Measurements from ENCODE around the gene LDB3.

Gene LDB3

DNA sequence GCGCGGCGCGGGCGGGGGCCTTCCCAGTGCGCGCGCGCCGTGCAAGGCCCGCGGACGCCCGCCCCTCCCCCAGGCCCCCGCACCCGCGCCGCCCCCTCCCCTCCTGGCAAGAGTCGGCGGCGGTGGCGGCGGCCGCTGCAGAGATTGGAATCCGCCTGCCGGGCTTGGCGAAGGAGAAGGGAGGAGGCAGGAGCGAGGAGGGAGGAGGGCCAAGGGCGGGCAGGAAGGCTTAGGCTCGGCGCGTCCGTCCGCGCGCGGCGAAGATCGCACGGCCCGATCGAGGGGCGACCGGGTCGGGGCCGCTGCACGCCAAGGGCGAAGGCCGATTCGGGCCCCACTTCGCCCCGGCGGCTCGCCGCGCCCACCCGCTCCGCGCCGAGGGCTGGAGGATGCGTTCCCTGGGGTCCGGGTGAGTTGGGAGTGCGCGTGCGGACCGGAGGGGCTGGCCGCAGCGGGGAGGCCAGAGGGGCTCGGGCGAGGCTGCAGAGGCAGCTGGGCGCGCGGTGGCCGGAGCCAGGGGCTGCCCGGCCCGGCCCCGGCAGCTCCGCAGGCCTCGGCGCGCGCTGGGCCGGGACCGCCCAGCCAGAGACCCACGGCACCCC, 88.3 kb downstream of the LDB3 start, which contains the start of gene BMPR1A:
TSS of gene BMPR1A (plus strand) at position 109 of the 602 bp plus-strand sequence. CDS start 119,400 bp downstream, outside the sequence.
- H3K27me3 ChIP-seq (ENCODE audit: insufficient read depth, low read length), result no peaks in the 10 kb centered on the region
- H3F3A ChIP-seq (ENCODE audit: insufficient read depth, low read length), result no peaks in the 10 kb centered on the region
- H3K27ac ChIP-seq (ENCODE audit: low read depth, low read length, poor library complexity, severe bottlenecking), result peak within 1 kb of the TSS; percentile 42
- H3K9ac ChIP-seq (ENCODE audit: low read length), result peak within 1 kb of the TSS; percentile 87
- H2AFZ ChIP-seq (ENCODE audit: low read length), result no peak within 1 kb of the TSS
- no peaks in the 10 kb centered on the region for H3K79me2 ChIP-seq (ENCODE audit: insufficient read depth, low read length)
- H3K36me3 ChIP-seq (ENCODE audit: insufficient read depth, low read length), result no peaks in the 10 kb centered on the region; the same call in 1 of the 2 replicates
- H3K9me3 ChIP-seq (ENCODE audit: low read length), result no peaks in the 10 kb centered on the region
- H3K4me3 ChIP-seq (ENCODE audit: low read depth, low read length, poor library complexity, severe bottlenecking), result peak within 1 kb of the TSS; percentile 79
- no peaks in the 10 kb centered on the region for H3K9me2 ChIP-seq (ENCODE audit: low read depth, low read length)
- H3K4me1 ChIP-seq (ENCODE audit: insufficient read depth, low read length, severe bottlenecking), result peaks cover 36% of the 10 kb centered on the region
- no peak for TF ChIP-seq EZH2 (IDR thresholded peaks at IDR 0.05; ENCODE audit: borderline replicate concordance, low read length)
- TF ChIP-seq, protein P1, sequence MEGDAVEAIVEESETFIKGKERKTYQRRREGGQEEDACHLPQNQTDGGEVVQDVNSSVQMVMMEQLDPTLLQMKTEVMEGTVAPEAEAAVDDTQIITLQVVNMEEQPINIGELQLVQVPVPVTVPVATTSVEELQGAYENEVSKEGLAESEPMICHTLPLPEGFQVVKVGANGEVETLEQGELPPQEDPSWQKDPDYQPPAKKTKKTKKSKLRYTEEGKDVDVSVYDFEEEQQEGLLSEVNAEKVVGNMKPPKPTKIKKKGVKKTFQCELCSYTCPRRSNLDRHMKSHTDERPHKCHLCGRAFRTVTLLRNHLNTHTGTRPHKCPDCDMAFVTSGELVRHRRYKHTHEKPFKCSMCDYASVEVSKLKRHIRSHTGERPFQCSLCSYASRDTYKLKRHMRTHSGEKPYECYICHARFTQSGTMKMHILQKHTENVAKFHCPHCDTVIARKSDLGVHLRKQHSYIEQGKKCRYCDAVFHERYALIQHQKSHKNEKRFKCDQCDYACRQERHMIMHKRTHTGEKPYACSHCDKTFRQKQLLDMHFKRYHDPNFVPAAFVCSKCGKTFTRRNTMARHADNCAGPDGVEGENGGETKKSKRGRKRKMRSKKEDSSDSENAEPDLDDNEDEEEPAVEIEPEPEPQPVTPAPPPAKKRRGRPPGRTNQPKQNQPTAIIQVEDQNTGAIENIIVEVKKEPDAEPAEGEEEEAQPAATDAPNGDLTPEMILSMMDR (IDR thresholded peaks at IDR 0.05; ENCODE audit: low read length), result no peak
- peak within 1 kb of the TSS; percentile 97 for H3K4me2 ChIP-seq (ENCODE audit: low read length)
- no peaks in the 10 kb centered on the region for H4K20me1 ChIP-seq (ENCODE audit: insufficient read depth, low read length)

DNA sequence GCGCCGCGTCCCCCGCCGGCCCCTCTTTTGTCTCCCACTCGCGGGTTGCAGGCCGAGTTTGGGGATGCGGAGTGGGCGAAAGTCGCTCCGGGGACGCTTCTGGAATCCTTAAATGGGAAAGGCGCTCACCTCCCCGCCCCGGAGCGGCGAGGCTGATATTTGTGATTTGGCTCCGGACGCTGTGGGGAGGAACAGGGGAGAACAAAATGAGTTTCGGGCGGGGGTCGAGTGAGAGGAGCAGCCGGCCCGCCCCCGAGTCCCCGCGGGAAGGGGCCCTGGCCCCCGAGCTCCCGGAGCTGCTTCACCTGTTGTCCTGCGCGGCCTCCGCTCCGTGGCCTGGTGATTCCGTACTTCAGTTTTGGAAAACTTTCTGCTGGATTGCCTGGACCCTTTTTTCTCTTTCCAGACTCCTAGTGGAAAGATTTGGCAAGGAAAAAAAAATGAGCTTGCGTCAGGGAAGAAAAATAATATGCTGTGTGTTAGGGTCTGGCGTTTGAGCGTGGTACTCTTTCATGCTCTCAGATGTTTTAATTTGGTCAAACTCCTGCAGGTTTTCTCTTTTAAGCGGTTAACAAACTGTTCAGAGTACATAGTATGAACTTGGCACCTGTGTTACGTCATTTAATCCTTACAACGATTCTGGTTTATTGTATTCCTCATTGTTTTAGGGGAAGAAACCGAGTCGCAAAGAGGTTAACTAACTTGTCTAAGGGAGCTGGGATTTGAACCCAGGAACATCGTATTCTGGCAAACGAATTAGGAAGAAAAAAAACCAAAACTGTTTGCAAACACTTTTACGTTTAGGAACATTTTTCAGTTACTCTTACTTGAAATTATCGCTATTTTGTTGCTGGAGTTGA, 89.0 kb downstream of the LDB3 start:
- Histone ChIP-seq H3K4me2 (ENCODE audit: low read length) (peak overlapping the region; percentile 97), H3K9ac (ENCODE audit: low read length) (peak overlapping the region; percentile 80), H4K20me1 (ENCODE audit: insufficient read depth, low read length) (no peaks in the 10 kb centered on the region), H3K4me3 (ENCODE audit: low read depth, low read length, poor library complexity, severe bottlenecking) (peak overlapping the region; percentile 79), H2AFZ (ENCODE audit: low read length) (no peak overlapping the region), H3K27ac (ENCODE audit: low read depth, low read length, poor library complexity, severe bottlenecking) (no peak overlapping the region), H3F3A (ENCODE audit: insufficient read depth, low read length) (no peaks in the 10 kb centered on the region), H3K36me3 (ENCODE audit: insufficient read depth, low read length) (no peaks in the 10 kb centered on the region; the same call in 1 of the 2 replicates), H3K9me3 (ENCODE audit: low read length) (no peaks in the 10 kb centered on the region), H3K27me3 (ENCODE audit: insufficient read depth, low read length) (no peaks in the 10 kb centered on the region), H3K79me2 (ENCODE audit: insufficient read depth, low read length) (no peaks in the 10 kb centered on the region), H3K9me2 (ENCODE audit: low read depth, low read length) (no peaks in the 10 kb centered on the region), H3K4me1 (ENCODE audit: insufficient read depth, low read length, severe bottlenecking) (peaks cover 36% of the 10 kb centered on the region)
- no peak for TF ChIP-seq EZH2 (IDR thresholded peaks at IDR 0.05; ENCODE audit: borderline replicate concordance, low read length)
- TF ChIP-seq, protein P1 (IDR thresholded peaks at IDR 0.05; ENCODE audit: low read length), result no peak

DNA sequence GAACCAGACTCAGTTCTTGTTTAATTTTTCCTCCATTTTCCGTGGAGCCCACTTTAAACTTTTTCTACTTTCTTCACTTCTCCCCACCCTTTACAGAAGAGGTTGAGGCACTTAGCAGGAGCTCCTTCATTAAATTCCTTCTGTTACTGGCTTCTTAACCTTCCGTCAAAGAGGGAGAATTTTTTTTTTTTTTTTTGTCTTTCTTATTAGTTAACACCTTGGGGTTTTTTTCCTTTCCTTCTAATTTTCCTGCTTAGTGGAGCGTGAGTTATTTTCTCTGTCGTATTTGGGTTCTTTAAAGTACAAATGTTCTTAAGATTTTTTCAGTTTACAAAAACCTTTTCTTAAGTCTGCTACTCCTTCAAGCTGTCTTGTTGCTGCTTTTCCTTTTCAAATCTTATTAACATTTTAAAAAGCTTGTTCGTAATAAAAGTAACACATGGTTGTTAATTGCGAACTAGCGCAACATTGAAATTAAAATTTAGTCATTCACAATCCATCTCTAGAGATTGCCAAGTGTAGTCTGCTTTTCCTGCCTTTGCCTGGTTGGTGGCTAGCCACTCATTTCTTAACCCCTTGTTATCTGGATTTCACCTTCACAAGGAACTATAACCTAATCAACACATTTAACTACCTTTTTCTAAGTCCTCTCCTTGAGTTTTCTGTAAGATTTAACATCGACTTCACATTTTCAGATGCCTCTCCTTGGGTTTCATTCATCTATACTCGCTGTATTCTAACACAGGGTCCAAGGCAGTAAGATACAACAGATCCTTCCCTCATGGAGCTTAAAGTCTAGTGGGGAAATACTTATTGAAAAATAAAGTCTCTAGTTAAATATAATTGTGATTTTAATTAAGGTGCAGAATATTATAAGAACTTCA, 90.1 kb downstream of the LDB3 start:
- Histone ChIP-seq H3K9ac (ENCODE audit: low read length) (no peak overlapping the region), H2AFZ (ENCODE audit: low read length) (no peak overlapping the region), H3K36me3 (ENCODE audit: insufficient read depth, low read length) (no peaks in the 10 kb centered on the region; the same call in 1 of the 2 replicates), H3K27ac (ENCODE audit: low read depth, low read length, poor library complexity, severe bottlenecking) (no peak overlapping the region), H3K4me3 (ENCODE audit: low read depth, low read length, poor library complexity, severe bottlenecking) (peak overlapping the region; percentile 79), H3K4me2 (ENCODE audit: low read length) (peak overlapping the region; percentile 97), H3K4me1 (ENCODE audit: insufficient read depth, low read length, severe bottlenecking) (peaks cover 36% of the 10 kb centered on the region), H3K9me2 (ENCODE audit: low read depth, low read length) (no peaks in the 10 kb centered on the region), H3K9me3 (ENCODE audit: low read length) (no peaks in the 10 kb centered on the region), H4K20me1 (ENCODE audit: insufficient read depth, low read length) (no peaks in the 10 kb centered on the region), H3K79me2 (ENCODE audit: insufficient read depth, low read length) (no peaks in the 10 kb centered on the region), H3K27me3 (ENCODE audit: insufficient read depth, low read length) (no peaks in the 10 kb centered on the region), H3F3A (ENCODE audit: insufficient read depth, low read length) (no peaks in the 10 kb centered on the region)
- no peak for TF ChIP-seq EZH2 (IDR thresholded peaks at IDR 0.05; ENCODE audit: borderline replicate concordance, low read length)
- TF ChIP-seq, protein P1 (IDR thresholded peaks at IDR 0.05; ENCODE audit: low read length), result no peak

Data from OCI-LY1 (cell line).